HEK293T (cell line): ENCODE results near the gene KIRREL3.

ENCODE experiments used
- ARNT ChIP-seq: fragments of 450-650 bp; IDR thresholded peaks from 2 replicates; pipeline ENCODE4 v1.6.1; 2017; ENCODE audit warnings: mild to moderate bottlenecking
- ELF4 ChIP-seq: fragments of 450-650 bp; IDR thresholded peaks from 2 replicates; pipeline ENCODE4 v1.6.1; 2017; ENCODE audit warnings: antibody characterized with exemption
- FOXA1 ChIP-seq: fragments of 450-650 bp; IDR thresholded peaks from 2 replicates; pipeline ENCODE4 v1.6.1; 2016; ENCODE audit warnings: mild to moderate bottlenecking
- HDGF ChIP-seq: fragments of 450-650 bp; IDR thresholded peaks from 2 replicates; pipeline ENCODE4 v1.6.1; 2017; ENCODE audit warnings: antibody characterized with exemption, borderline replicate concordance
- L3MBTL2 ChIP-seq: fragments of 450-650 bp; conservative IDR thresholded peaks from 2 replicates; pipeline ENCODE4 v1.6.1; 2016; ENCODE audit warnings: mild to moderate bottlenecking
- LEF1 ChIP-seq: fragments of 450-650 bp; IDR thresholded peaks from 2 replicates; pipeline ENCODE4 v1.6.1; 2017; ENCODE audit warnings: mild to moderate bottlenecking, borderline replicate concordance
- SP1 ChIP-seq: fragments of 450-650 bp; IDR thresholded peaks from 2 replicates; pipeline ENCODE4 v1.6.1; 2017
- SUZ12 ChIP-seq: fragments of 450-650 bp; IDR thresholded peaks from 2 replicates; pipeline ENCODE4 v1.6.1; 2016; ENCODE audit warnings: mild to moderate bottlenecking
- TARDBP ChIP-seq: fragments of 450-650 bp; IDR thresholded peaks from 2 replicates; pipeline ENCODE4 v1.6.1; 2016
- ZNF384 ChIP-seq: fragments of 450-650 bp; IDR thresholded peaks from 2 replicates; pipeline ENCODE4 v1.6.1; 2016
- TF ChIP-seq, protein P1 (sequence below): fragments of 450-650 bp; IDR thresholded peaks from 2 replicates; pipeline ENCODE4 v1.6.1; 2016

- TF ChIP-seq ELF4 (no peak), L3MBTL2 (no peak), ARNT (no peak), TARDBP (no peak), HDGF (no peak), LEF1 (no peak), SP1 (no peak), SUZ12 (no peak), ZNF384 (no peak), FOXA1 (no peak)
- TF ChIP-seq, protein P1, sequence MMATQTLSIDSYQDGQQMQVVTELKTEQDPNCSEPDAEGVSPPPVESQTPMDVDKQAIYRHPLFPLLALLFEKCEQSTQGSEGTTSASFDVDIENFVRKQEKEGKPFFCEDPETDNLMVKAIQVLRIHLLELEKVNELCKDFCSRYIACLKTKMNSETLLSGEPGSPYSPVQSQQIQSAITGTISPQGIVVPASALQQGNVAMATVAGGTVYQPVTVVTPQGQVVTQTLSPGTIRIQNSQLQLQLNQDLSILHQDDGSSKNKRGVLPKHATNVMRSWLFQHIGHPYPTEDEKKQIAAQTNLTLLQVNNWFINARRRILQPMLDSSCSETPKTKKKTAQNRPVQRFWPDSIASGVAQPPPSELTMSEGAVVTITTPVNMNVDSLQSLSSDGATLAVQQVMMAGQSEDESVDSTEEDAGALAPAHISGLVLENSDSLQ, result no peak
These were observed 564.3 kb downstream of the KIRREL3 start for GRCh38 chr11:126436209-126436755.
